ENCODE data around the gene MUSK. TPM values are rescaled to one million over a fixed set of nuclear protein-coding genes. Genes with fewer than 3 reads are reported as not detected.

Gene MUSK
- total and polyA plus RNA-seq, 2 of the 8 experiments (the other 6 are each of a cell fraction or from before 2014, with no cell fraction given): not detected

- Histone ChIP-seq H2BK5ac (ENCODE audit: low read depth, low read length) (no peak overlapping the region), H2BK15ac (ENCODE audit: low read length) (no peak overlapping the region), H3K27me3 (replicated peaks in 1 of 4; ENCODE audit: control insufficient read depth in 3 of 4, extremely low read depth in 1 of 4, insufficient read depth in 3 of 4, low read length in 3 of 4) (no peaks in the 10 kb centered on the region), H2BK120ac (replicated peaks; ENCODE audit: low read depth, low read length) (no peak overlapping the region), H4K91ac (replicated peaks; ENCODE audit: insufficient read length, low read length) (no peak overlapping the region), H2BK20ac (ENCODE audit: low read length) (no peak overlapping the region), H3K23me2 (ENCODE audit: low read depth, low read length) (peaks cover 3% of the 10 kb centered on the region; the same call in 1 of the 2 replicates), H3K18ac (ENCODE audit: extremely low read depth, low read length) (no peak overlapping the region), H3K4me2 (ENCODE audit: insufficient read depth in 1 of 2, low read depth in 2 of 2, low read length in 2 of 2) (no peak overlapping the region), H3K79me2 (ENCODE audit: control insufficient read depth in 1 of 2, insufficient read depth in 2 of 2, low read length in 2 of 2) (no peaks in the 10 kb centered on the region), H2AK5ac (ENCODE audit: low read depth, low read length) (no peak overlapping the region), H3K4ac (replicated peaks; ENCODE audit: insufficient read length, low read depth, low read length) (no peak overlapping the region), H4K5ac (ENCODE audit: insufficient read length, low read depth, low read length) (no peak overlapping the region), H3K27ac (ENCODE audit: low read depth, low read length) (no peak overlapping the region), H3K23ac (ENCODE audit: insufficient read length) (no peak overlapping the region), H2AFZ (ENCODE audit: low read length) (no peak overlapping the region), H4K8ac (ENCODE audit: extremely low read depth, insufficient read depth, low read length) (no peak overlapping the region), H3K36me3 (ENCODE audit: control insufficient read depth in 2 of 4, insufficient read depth in 4 of 4, low read length in 3 of 4) (no peaks in the 10 kb centered on the region), H3K4me3 (ENCODE audit: extremely low read depth in 1 of 4, insufficient read depth in 2 of 4, low read depth in 3 of 4, low read length in 4 of 4) (no peak overlapping the region), H3K14ac (ENCODE audit: insufficient read length) (no peak overlapping the region), H3K4me1 (replicated peaks in 1 of 4; ENCODE audit: control insufficient read depth in 3 of 4, insufficient read depth in 4 of 4, low read length in 3 of 4) (no peaks in the 10 kb centered on the region), H3K56ac (replicated peaks; ENCODE audit: insufficient read length, low read depth, low read length) (no peak overlapping the region), H3K9me3 (ENCODE audit: insufficient read depth in 2 of 2, low read depth in 1 of 2, low read length in 1 of 2) (no peaks in the 10 kb centered on the region), H3K79me1 (ENCODE audit: low read depth, low read length) (no peaks in the 10 kb centered on the region), H4K20me1 (replicated peaks in 1 of 2; ENCODE audit: control insufficient read depth in 1 of 2, insufficient read depth in 2 of 2, low read length in 2 of 2) (no peaks in the 10 kb centered on the region), H2BK12ac (ENCODE audit: low read depth, low read length) (no peak overlapping the region), H3K9ac (replicated peaks in 1 of 4; ENCODE audit: extremely low read depth in 1 of 4, low read depth in 3 of 4, low read length in 3 of 4) (no peak overlapping the region)
- DNase-seq (ENCODE audit: low read depth in 1 of 2, low spot score in 2 of 2) (no peak), FAIRE-seq (no peak)
- 94% methylated on average over 2 of the region's 2 CpGs; no CpG with 5 or more reads in 1 of the 2 experiments for WGBS, 2 experiments (ENCODE audit: extremely low coverage in 1 of 2, insufficient coverage in 1 of 2, insufficient read length in 1 of 2, insufficient replicate concordance in 2 of 2, low coverage in 1 of 2, low lambda C conversion rate in 2 of 2, missing lambda C conversion rate in 1 of 2)
- ChIA-PET CTCF (ENCODE audit: partially characterized antibody) (interaction anchor here (0.7 kb wide), 1 partner anchor 127 kb away, joined by 3 read pairs; no protein-coding TSS in a partner anchor), POLR2A (ENCODE audit: partially characterized antibody) (no interaction called here)
- TF ChIP-seq BCL11A (IDR thresholded peaks at IDR 0.05; ENCODE audit: low read depth in 2 of 2, low read length in 2 of 2) (no peak), RXRA (IDR thresholded peaks at IDR 0.05; ENCODE audit: insufficient read depth, low read depth, low read length) (no peak), SIX5 (IDR thresholded peaks at IDR 0.05; ENCODE audit: low read depth, low read length) (no peak), ATF3 (IDR thresholded peaks at IDR 0.05; ENCODE audit: insufficient read depth, low read depth, low read length) (no peak), EP300 (IDR thresholded peaks at IDR 0.05; ENCODE audit: borderline replicate concordance in 1 of 2, low read depth in 2 of 2, low read length in 2 of 2) (no peak), USF2 (IDR thresholded peaks at IDR 0.05; ENCODE audit: low read length) (no peak), RNF2 (IDR thresholded peaks at IDR 0.05; ENCODE audit: borderline replicate concordance, low read depth, low read length, missing control alignments, poor library complexity, severe bottlenecking) (no peak), EZH2 (IDR thresholded peaks at IDR 0.05; ENCODE audit: low read depth, low read length, severe bottlenecking) (no peak), EGR1 (IDR thresholded peaks at IDR 0.05; ENCODE audit: borderline replicate concordance, low read depth, low read length) (no peak), CBX8 (IDR thresholded peaks at IDR 0.05; ENCODE audit: borderline replicate concordance, low read depth, low read length) (no peak), NANOG (IDR thresholded peaks at IDR 0.05; ENCODE audit: insufficient read depth, low read depth, low read length, poor library complexity, severe bottlenecking) (no peak)
Observed at GRCh38 chr9:110846215-110846614, 177.6 kb downstream of the MUSK start.
